Measurements from ENCODE around the gene SLC39A12. TPM values are rescaled to one million over a fixed set of nuclear protein-coding genes. Genes with fewer than 3 reads are reported as not detected.

The SLC39A12 gene
- polyA plus RNA-seq, 1 donor (not counting 4 experiments of a cell fraction or from before 2014, with no cell fraction given) = 0.07 TPM

DNA sequence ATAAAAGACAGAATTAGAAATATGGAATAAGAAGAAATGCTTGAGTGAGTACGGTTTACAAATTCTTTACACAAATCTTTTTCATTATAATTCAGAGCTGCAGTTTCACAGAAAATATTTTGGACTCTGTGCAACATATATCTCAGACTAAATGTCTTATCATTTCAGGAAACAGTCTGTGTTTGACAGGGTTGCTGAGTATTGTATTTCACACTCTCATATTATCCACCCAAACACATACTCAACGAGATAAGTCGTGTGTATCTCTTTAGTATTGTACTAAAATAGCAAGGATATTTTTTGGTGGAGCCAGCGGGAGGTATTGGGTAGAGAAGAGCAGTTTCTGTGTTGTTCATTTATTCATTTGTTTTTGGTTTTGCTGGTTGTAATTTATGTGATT lies 39.0 kb upstream of the SLC39A12 start:
- Histone ChIP-seq H3K9me1 (ENCODE audit: control insufficient read depth, extremely low read depth, insufficient read depth, low read length) (no peaks in the 10 kb centered on the region), H3K9me3 (ENCODE audit: control insufficient read depth, low read depth, low read length) (no peaks in the 10 kb centered on the region), H2AFZ (ENCODE audit: control insufficient read depth, low read length) (no peak overlapping the region), H3K4me3 (ENCODE audit: control insufficient read depth in 2 of 3, extremely low read depth in 1 of 3, insufficient read depth in 2 of 3, low read depth in 1 of 3, low read length in 3 of 3) (no peak overlapping the region), H4K20me1 (ENCODE audit: control insufficient read depth, extremely low read depth, insufficient read depth, low read length) (no peaks in the 10 kb centered on the region), H3K4me2 (ENCODE audit: control insufficient read depth, extremely low read depth, insufficient read depth, low read depth, low read length) (no peak overlapping the region), H3K27me3 (ENCODE audit: control insufficient read depth, extremely low read depth, insufficient read depth, low read length) (no peaks in the 10 kb centered on the region), H3K27ac (ENCODE audit: control insufficient read depth, insufficient read depth, low read length) (no peak overlapping the region), H3K4me1 (ENCODE audit: control insufficient read depth, extremely low read depth, insufficient read depth, low read length) (no peaks in the 10 kb centered on the region), H3K79me2 (ENCODE audit: control insufficient read depth, insufficient read depth, low read length) (no peaks in the 10 kb centered on the region), H3K36me3 (ENCODE audit: control insufficient read depth in 2 of 2, extremely low read depth in 1 of 2, insufficient read depth in 2 of 2, low read length in 2 of 2) (no peaks in the 10 kb centered on the region), H3K9ac (ENCODE audit: control insufficient read depth, extremely low read depth, insufficient read depth, low read length) (no peak overlapping the region)
- no peak for TF ChIP-seq EZH2 (IDR thresholded peaks at IDR 0.05; ENCODE audit: low read length)
- TF ChIP-seq, protein P1, sequence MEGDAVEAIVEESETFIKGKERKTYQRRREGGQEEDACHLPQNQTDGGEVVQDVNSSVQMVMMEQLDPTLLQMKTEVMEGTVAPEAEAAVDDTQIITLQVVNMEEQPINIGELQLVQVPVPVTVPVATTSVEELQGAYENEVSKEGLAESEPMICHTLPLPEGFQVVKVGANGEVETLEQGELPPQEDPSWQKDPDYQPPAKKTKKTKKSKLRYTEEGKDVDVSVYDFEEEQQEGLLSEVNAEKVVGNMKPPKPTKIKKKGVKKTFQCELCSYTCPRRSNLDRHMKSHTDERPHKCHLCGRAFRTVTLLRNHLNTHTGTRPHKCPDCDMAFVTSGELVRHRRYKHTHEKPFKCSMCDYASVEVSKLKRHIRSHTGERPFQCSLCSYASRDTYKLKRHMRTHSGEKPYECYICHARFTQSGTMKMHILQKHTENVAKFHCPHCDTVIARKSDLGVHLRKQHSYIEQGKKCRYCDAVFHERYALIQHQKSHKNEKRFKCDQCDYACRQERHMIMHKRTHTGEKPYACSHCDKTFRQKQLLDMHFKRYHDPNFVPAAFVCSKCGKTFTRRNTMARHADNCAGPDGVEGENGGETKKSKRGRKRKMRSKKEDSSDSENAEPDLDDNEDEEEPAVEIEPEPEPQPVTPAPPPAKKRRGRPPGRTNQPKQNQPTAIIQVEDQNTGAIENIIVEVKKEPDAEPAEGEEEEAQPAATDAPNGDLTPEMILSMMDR (optimal IDR thresholded peaks at IDR 0.05 in 1 of 3, IDR thresholded peaks at IDR 0.05 in 1 of 3, conservative IDR thresholded peaks at IDR 0.05 in 1 of 3; ENCODE audit: extremely low read depth in 1 of 3, insufficient read depth in 2 of 3, low read length in 3 of 3) = no peak
- no peak for DNase-seq (ENCODE audit: low read depth, low spot score)
- FAIRE-seq = no peak
- dilution Hi-C loops (cut with MboI; ENCODE audit: extremely low pct_ligation_motif_present, low sequenced_read_pairs) = no loop called here

DNA sequence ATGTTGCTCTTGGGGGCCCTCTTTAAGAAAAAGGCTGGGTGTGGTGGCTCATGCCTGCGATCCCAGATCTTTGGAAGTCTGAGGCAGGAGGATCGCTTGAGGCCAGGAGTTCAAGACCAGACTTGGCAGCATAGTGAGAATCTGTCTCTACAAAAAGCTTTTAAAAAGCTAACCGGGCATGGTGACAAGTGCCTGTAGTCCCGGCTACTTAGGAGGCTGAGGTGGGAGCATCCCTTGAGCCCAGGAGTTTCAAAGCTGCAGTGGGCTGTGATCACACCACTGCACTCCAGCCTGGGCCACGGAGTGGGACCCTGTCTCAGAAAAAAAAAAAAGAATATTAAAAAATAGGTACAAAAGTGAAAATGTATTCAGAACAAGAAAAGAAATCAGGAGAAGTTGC lies 38.1 kb upstream of the SLC39A12 start:
- dilution Hi-C loops (cut with MboI; ENCODE audit: extremely low pct_ligation_motif_present, low sequenced_read_pairs) = no loop called here
- Histone ChIP-seq H2AFZ (ENCODE audit: control insufficient read depth, low read length) (no peak overlapping the region), H3K27me3 (ENCODE audit: control insufficient read depth, extremely low read depth, insufficient read depth, low read length) (no peaks in the 10 kb centered on the region), H3K4me3 (ENCODE audit: control insufficient read depth in 2 of 3, extremely low read depth in 1 of 3, insufficient read depth in 2 of 3, low read depth in 1 of 3, low read length in 3 of 3) (no peak overlapping the region), H3K9ac (ENCODE audit: control insufficient read depth, extremely low read depth, insufficient read depth, low read length) (no peak overlapping the region), H3K9me1 (ENCODE audit: control insufficient read depth, extremely low read depth, insufficient read depth, low read length) (no peaks in the 10 kb centered on the region), H3K4me2 (ENCODE audit: control insufficient read depth, extremely low read depth, insufficient read depth, low read depth, low read length) (no peak overlapping the region), H3K4me1 (ENCODE audit: control insufficient read depth, extremely low read depth, insufficient read depth, low read length) (no peaks in the 10 kb centered on the region), H3K9me3 (ENCODE audit: control insufficient read depth, low read depth, low read length) (no peaks in the 10 kb centered on the region), H3K27ac (ENCODE audit: control insufficient read depth, insufficient read depth, low read length) (no peak overlapping the region), H4K20me1 (ENCODE audit: control insufficient read depth, extremely low read depth, insufficient read depth, low read length) (no peaks in the 10 kb centered on the region), H3K36me3 (ENCODE audit: control insufficient read depth in 2 of 2, extremely low read depth in 1 of 2, insufficient read depth in 2 of 2, low read length in 2 of 2) (no peaks in the 10 kb centered on the region), H3K79me2 (ENCODE audit: control insufficient read depth, insufficient read depth, low read length) (no peaks in the 10 kb centered on the region)
- FAIRE-seq (no peak), DNase-seq (ENCODE audit: low read depth, low spot score) (no peak)
- TF ChIP-seq EZH2 (IDR thresholded peaks at IDR 0.05; ENCODE audit: low read length) = no peak
- TF ChIP-seq, protein P1 (optimal IDR thresholded peaks at IDR 0.05 in 1 of 3, IDR thresholded peaks at IDR 0.05 in 1 of 3, conservative IDR thresholded peaks at IDR 0.05 in 1 of 3; ENCODE audit: extremely low read depth in 1 of 3, insufficient read depth in 2 of 3, low read length in 3 of 3) = no peak

Measured in keratinocyte (primary cell).